ENCODE results near the gene KLF13. TPM values are rescaled to one million over a fixed set of nuclear protein-coding genes. Genes with fewer than 3 reads are reported as not detected.

KLF13 gene
- total and polyA plus RNA-seq, 7 experiments from 2014 or later, result 42.4 to 256 (median 194) TPM

GRCh38 chr15:31403606-31404005 lies 77.0 kb downstream of the KLF13 start:
- Mint-ChIP-seq H3K4me3 (no peak overlapping the region), H3K27me3 (peaks cover 0 to 2% (median 0%) of the 10 kb centered on the region in 5 donors), H3K4me1 (peaks cover 15 to 48% (median 27%) of the 10 kb centered on the region in 7 donors), H3K9me3 (peaks cover 2 to 20% (median 4%) of the 10 kb centered on the region in 11 donors), H3K27ac (peak overlapping the region in 1 of 9 donors; percentile 73), H3K36me3 (peaks cover 2 to 21% (median 4%) of the 10 kb centered on the region in 5 donors)
- no peak for DNase-seq
- ChIA-PET POLR2A (interaction anchor here (0.9 to 1.9 kb wide), 2 partner anchors 32 to 45 kb away, joined by 3 to 6 read pairs; no protein-coding TSS in a partner anchor), CTCF (interaction anchor here (1.6 kb wide), 1 partner anchor 31 kb away, joined by 4 read pairs; no protein-coding TSS in a partner anchor)
- Histone ChIP-seq H3K36me3 (ENCODE audit: control insufficient read depth in 2 of 3, insufficient read depth in 3 of 3, low read length in 3 of 3) (no peaks in the 10 kb centered on the region), H3K27ac (ENCODE audit: low read depth, low read length) (no peak overlapping the region), H3K4me1 (ENCODE audit: control insufficient read depth in 2 of 2, insufficient read depth in 2 of 2, low read length in 2 of 2) (peaks cover 0 to 14% of the 10 kb centered on the region in 2 donors), H3K4me3 (ENCODE audit: low read length) (no peak overlapping the region), H3K9me3 (ENCODE audit: control insufficient read depth in 2 of 3, low read length in 3 of 3) (peaks cover 0 to 4% (median 3%) of the 10 kb centered on the region in 3 experiments), H3K27me3 (ENCODE audit: control insufficient read depth in 2 of 2, insufficient read depth in 2 of 2, low read length in 2 of 2) (no peaks in the 10 kb centered on the region)
- ATAC-seq, result no peak
- intact Hi-C loops (cut with micrococcal nuclease), result no loop called here

- H3K4me3 Mint-ChIP-seq, result no peak overlapping the region
- peaks cover 5 to 25% (median 9%) of the 10 kb centered on the region in 11 donors for H3K9me3 Mint-ChIP-seq
- peaks cover 6 to 26% (median 8%) of the 10 kb centered on the region in 5 donors for H3K36me3 Mint-ChIP-seq
- peaks cover 0 to 12% of the 10 kb centered on the region in 2 donors for H3K4me1 ChIP-seq (ENCODE audit: control insufficient read depth in 2 of 2, insufficient read depth in 2 of 2, low read length in 2 of 2)
- H3K27me3 Mint-ChIP-seq, result peaks cover 0 to 4% (median 0%) of the 10 kb centered on the region in 5 donors
- no peak for ATAC-seq
- H3K4me1 Mint-ChIP-seq, result peaks cover 11 to 41% (median 22%) of the 10 kb centered on the region in 7 donors
- ChIA-PET CTCF (interaction anchor here (1.2 to 1.6 kb wide), 2 partner anchors 28 to 30 kb away, joined by 4 read pairs; no protein-coding TSS in a partner anchor), POLR2A (interaction anchor here (0.5 to 1.9 kb wide), 5 partner anchors 22 to 46 kb away, joined by 3 to 6 read pairs (median 3); no protein-coding TSS in a partner anchor)
- no peak for DNase-seq
- intact Hi-C loops (cut with micrococcal nuclease), result no loop called here
- H3K4me3 ChIP-seq (ENCODE audit: low read length), result no peak overlapping the region
- peak overlapping the region in 4 of 9 donors; percentile 38 to 79 (median 76) for H3K27ac Mint-ChIP-seq
- H3K27ac ChIP-seq (ENCODE audit: low read depth, low read length), result no peak overlapping the region
- no peaks in the 10 kb centered on the region for H3K27me3 ChIP-seq (ENCODE audit: control insufficient read depth in 2 of 2, insufficient read depth in 2 of 2, low read length in 2 of 2)
- no peaks in the 10 kb centered on the region for H3K36me3 ChIP-seq (ENCODE audit: control insufficient read depth in 2 of 3, insufficient read depth in 3 of 3, low read length in 3 of 3)
- peaks cover 0 to 10% (median 10%) of the 10 kb centered on the region in 3 experiments for H3K9me3 ChIP-seq (ENCODE audit: control insufficient read depth in 2 of 3, low read length in 3 of 3)
Observed at GRCh38 chr15:31404345-31404744, 77.7 kb downstream of the KLF13 start.

GRCh38 chr15:31405200-31405920 lies 78.7 kb downstream of the KLF13 start:
- Mint-ChIP-seq H3K36me3 (peaks cover 7 to 28% (median 10%) of the 10 kb centered on the region in 5 donors), H3K4me3 (peak overlapping the region in 5 of 10 donors; percentile 5 to 58 (median 27)), H3K27me3 (peaks cover 0 to 4% (median 0%) of the 10 kb centered on the region in 5 donors), H3K9me3 (peaks cover 5 to 30% (median 12%) of the 10 kb centered on the region in 11 donors), H3K27ac (peak overlapping the region in 8 of 9 donors; percentile 50 to 91 (median 79)), H3K4me1 (peaks cover 10 to 32% (median 16%) of the 10 kb centered on the region in 7 donors)
- Histone ChIP-seq H3K27ac (ENCODE audit: low read depth, low read length) (no peak overlapping the region), H3K4me1 (ENCODE audit: control insufficient read depth in 2 of 2, insufficient read depth in 2 of 2, low read length in 2 of 2) (peaks cover 0 to 12% of the 10 kb centered on the region in 2 donors), H3K9me3 (ENCODE audit: control insufficient read depth in 2 of 3, low read length in 3 of 3) (peaks cover 0 to 13% (median 10%) of the 10 kb centered on the region in 3 experiments), H3K36me3 (ENCODE audit: control insufficient read depth in 2 of 3, insufficient read depth in 3 of 3, low read length in 3 of 3) (no peaks in the 10 kb centered on the region), H3K4me3 (ENCODE audit: low read length) (no peak overlapping the region), H3K27me3 (ENCODE audit: control insufficient read depth in 2 of 2, insufficient read depth in 2 of 2, low read length in 2 of 2) (no peaks in the 10 kb centered on the region)
- DNase-seq, result no peak
- ATAC-seq, result peak; percentile 64
- ChIA-PET POLR2A (interaction anchor here (0.7 to 1.9 kb wide), 7 partner anchors 11 to 77 kb away, joined by 3 to 6 read pairs (median 3); no protein-coding TSS in a partner anchor), CTCF (interaction anchor here (0.6 to 1.2 kb wide), 3 partner anchors 27 to 39 kb away, joined by 3 to 4 read pairs (median 4); no protein-coding TSS in a partner anchor)
- intact Hi-C loops (cut with micrococcal nuclease), result no loop called here

GRCh38 chr15:31407376-31407775 lies 80.7 kb downstream of the KLF13 start:
- CTCF ChIA-PET, result interaction anchor here (0.6 kb wide), 1 partner anchor 139 kb away, joined by 3 read pairs; no protein-coding TSS in a partner anchor
- Mint-ChIP-seq H3K27me3 (peaks cover 0 to 8% (median 0%) of the 10 kb centered on the region in 5 donors), H3K27ac (no peak overlapping the region), H3K36me3 (peaks cover 7 to 32% (median 10%) of the 10 kb centered on the region in 5 donors), H3K9me3 (peaks cover 5 to 31% (median 15%) of the 10 kb centered on the region in 11 donors), H3K4me1 (peaks cover 10 to 27% (median 15%) of the 10 kb centered on the region in 7 donors), H3K4me3 (no peak overlapping the region)
- no peak for DNase-seq
- no peak for ATAC-seq
- POLR2A ChIA-PET, result interaction anchor here (1.2 kb wide), 2 partner anchors 17 to 28 kb away, joined by 3 read pairs; no protein-coding TSS in a partner anchor
- intact Hi-C loops (cut with micrococcal nuclease), result no loop called here
- H3K36me3 ChIP-seq (ENCODE audit: control insufficient read depth in 2 of 3, insufficient read depth in 3 of 3, low read length in 3 of 3), result no peaks in the 10 kb centered on the region
- no peaks in the 10 kb centered on the region for H3K27me3 ChIP-seq (ENCODE audit: control insufficient read depth in 2 of 2, insufficient read depth in 2 of 2, low read length in 2 of 2)
- peaks cover 0 to 12% of the 10 kb centered on the region in 2 donors for H3K4me1 ChIP-seq (ENCODE audit: control insufficient read depth in 2 of 2, insufficient read depth in 2 of 2, low read length in 2 of 2)
- H3K4me3 ChIP-seq (ENCODE audit: low read length), result no peak overlapping the region
- no peak overlapping the region for H3K27ac ChIP-seq (ENCODE audit: low read depth, low read length)
- H3K9me3 ChIP-seq (ENCODE audit: control insufficient read depth in 2 of 3, low read length in 3 of 3), result peaks cover 0 to 13% (median 10%) of the 10 kb centered on the region in 3 experiments

GRCh38 chr15:31407851-31408250 lies 81.2 kb downstream of the KLF13 start:
- no peak for DNase-seq
- Mint-ChIP-seq H3K4me1 (peaks cover 13 to 30% (median 18%) of the 10 kb centered on the region in 7 donors), H3K36me3 (peaks cover 7 to 33% (median 10%) of the 10 kb centered on the region in 5 donors), H3K9me3 (peaks cover 5 to 31% (median 15%) of the 10 kb centered on the region in 11 donors), H3K4me3 (no peak overlapping the region), H3K27me3 (peaks cover 0 to 8% (median 0%) of the 10 kb centered on the region in 5 donors), H3K27ac (no peak overlapping the region)
- POLR2A ChIA-PET, result interaction anchor here (1.2 kb wide), 1 partner anchor 27 kb away, joined by 3 read pairs; no protein-coding TSS in a partner anchor
- H3K27me3 ChIP-seq (ENCODE audit: control insufficient read depth in 2 of 2, insufficient read depth in 2 of 2, low read length in 2 of 2), result no peaks in the 10 kb centered on the region
- CTCF ChIA-PET, result interaction anchor here (0.6 kb wide), 1 partner anchor 139 kb away, joined by 3 read pairs; no protein-coding TSS in a partner anchor
- intact Hi-C loops (cut with micrococcal nuclease), result no loop called here
- no peaks in the 10 kb centered on the region for H3K36me3 ChIP-seq (ENCODE audit: control insufficient read depth in 2 of 3, insufficient read depth in 3 of 3, low read length in 3 of 3)
- H3K4me1 ChIP-seq (ENCODE audit: control insufficient read depth in 2 of 2, insufficient read depth in 2 of 2, low read length in 2 of 2), result peaks cover 0 to 12% of the 10 kb centered on the region in 2 donors
- no peak for ATAC-seq
- peaks cover 0 to 13% (median 10%) of the 10 kb centered on the region in 3 experiments for H3K9me3 ChIP-seq (ENCODE audit: control insufficient read depth in 2 of 3, low read length in 3 of 3)
- H3K27ac ChIP-seq (ENCODE audit: low read depth, low read length), result no peak overlapping the region
- no peak overlapping the region for H3K4me3 ChIP-seq (ENCODE audit: low read length)

GRCh38 chr15:31408724-31409123 lies 82.1 kb downstream of the KLF13 start:
- CTCF ChIA-PET, result no interaction called here
- peaks cover 0 to 12% of the 10 kb centered on the region in 2 donors for H3K4me1 ChIP-seq (ENCODE audit: control insufficient read depth in 2 of 2, insufficient read depth in 2 of 2, low read length in 2 of 2)
- DNase-seq, result no peak
- peaks cover 5 to 31% (median 15%) of the 10 kb centered on the region in 11 donors for H3K9me3 Mint-ChIP-seq
- peaks cover 7 to 33% (median 10%) of the 10 kb centered on the region in 5 donors for H3K36me3 Mint-ChIP-seq
- intact Hi-C loops (cut with micrococcal nuclease), result no loop called here
- H3K36me3 ChIP-seq (ENCODE audit: control insufficient read depth in 2 of 3, insufficient read depth in 3 of 3, low read length in 3 of 3), result no peaks in the 10 kb centered on the region
- no peaks in the 10 kb centered on the region for H3K27me3 ChIP-seq (ENCODE audit: control insufficient read depth in 2 of 2, insufficient read depth in 2 of 2, low read length in 2 of 2)
- H3K27ac ChIP-seq (ENCODE audit: low read depth, low read length), result no peak overlapping the region
- POLR2A ChIA-PET, result no interaction called here
- H3K4me1 Mint-ChIP-seq, result peaks cover 14 to 33% (median 21%) of the 10 kb centered on the region in 7 donors
- H3K9me3 ChIP-seq (ENCODE audit: control insufficient read depth in 2 of 3, low read length in 3 of 3), result peaks cover 0 to 13% (median 10%) of the 10 kb centered on the region in 3 experiments
- H3K27me3 Mint-ChIP-seq, result peaks cover 0 to 11% (median 0%) of the 10 kb centered on the region in 5 donors
- H3K4me3 ChIP-seq (ENCODE audit: low read length), result no peak overlapping the region
- H3K4me3 Mint-ChIP-seq, result no peak overlapping the region
- H3K27ac Mint-ChIP-seq, result peak overlapping the region in 1 of 9 donors; percentile 7
- no peak for ATAC-seq

Measured in naive thymus-derived CD4-positive, alpha-beta T cell (primary cell).